NCI-H128 (cell line): ENCODE measurements around the gene CYP26C1.
"Not testable (repeated sequence)": the region's sequence is repeated elsewhere in the genome, so short reads cannot be mapped to it uniquely, and the experiment has no call there.

Source experiments
- DNase-seq: peaks from one replicate; lab custom pipeline; 2025; ENCODE audit not compliant: unreplicated experiment; lab: John Stamatoyannopoulos, UW

The CYP26C1 gene

DNA sequence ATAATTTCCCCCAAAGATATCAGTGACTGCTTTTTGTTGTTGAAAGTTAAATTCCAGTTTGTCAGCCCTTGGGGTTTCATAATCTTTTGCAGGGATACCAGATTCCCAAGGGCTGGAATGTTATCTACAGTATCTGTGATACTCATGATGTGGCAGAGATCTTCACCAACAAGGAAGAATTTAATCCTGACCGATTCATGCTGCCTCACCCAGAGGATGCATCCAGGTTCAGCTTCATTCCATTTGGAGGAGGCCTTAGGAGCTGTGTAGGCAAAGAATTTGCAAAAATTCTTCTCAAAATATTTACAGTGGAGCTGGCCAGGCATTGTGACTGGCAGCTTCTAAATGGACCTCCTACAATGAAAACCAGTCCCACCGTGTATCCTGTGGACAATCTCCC, 16.3 kb downstream of the CYP26C1 start:
- no peak for DNase-seq

DNA sequence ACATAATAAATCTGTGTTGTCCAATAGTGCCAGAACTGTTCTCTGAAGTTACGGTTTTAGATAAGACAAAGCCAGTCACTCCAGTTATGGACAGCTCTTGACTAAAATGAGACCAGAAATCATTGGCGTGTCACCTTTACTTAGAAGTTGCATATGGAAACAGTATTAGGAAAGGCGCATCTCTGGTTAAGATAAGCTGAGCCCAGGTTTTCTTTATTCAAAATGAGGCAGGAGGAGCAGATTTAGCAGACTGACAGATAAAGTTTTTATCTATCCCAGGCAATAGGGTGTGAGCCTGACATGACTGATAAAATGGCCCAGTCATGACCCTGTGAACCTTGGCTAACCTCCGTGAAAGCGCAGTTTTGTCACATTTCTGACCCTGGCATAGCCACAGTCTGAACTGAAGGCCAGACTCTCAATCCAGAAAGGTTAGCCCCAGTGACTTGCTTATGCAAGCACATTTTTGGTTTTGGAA, 17.3 kb downstream of the CYP26C1 start:
- DNase-seq: no peak

DNA sequence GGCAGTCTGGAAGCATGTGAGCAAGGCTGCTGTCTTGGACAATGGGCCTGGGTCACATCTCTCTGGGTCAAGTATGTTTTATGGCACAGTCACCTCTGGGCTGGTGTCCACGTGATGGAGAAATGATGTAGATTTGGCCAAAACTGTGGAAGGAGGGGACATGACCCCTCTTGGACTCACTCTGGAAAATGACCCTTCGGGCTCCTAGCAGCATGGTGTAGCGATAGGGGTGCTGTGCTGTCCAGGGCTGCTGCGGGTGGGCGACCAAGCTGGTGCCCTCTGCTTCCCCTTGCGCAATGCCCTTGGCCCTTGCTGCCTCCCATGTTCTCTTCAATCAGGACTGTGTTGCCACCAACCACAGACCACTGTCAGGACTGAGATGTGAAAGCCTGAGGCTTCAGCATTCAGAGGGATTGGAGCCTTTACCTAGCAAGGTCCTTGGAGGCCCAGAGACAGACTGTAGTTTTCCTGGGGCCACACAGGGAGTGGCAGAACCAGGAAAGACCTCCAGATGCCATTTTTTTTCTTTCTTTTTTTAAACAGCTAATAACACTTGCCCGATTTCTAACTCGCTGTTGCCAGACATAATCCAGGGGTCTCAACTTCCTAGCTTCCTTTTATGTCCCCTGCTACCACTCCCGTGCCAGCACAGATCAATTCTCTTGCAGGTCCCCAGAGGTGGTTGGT, 19.2 kb downstream of the CYP26C1 start:
- DNase-seq: no peak

DNA sequence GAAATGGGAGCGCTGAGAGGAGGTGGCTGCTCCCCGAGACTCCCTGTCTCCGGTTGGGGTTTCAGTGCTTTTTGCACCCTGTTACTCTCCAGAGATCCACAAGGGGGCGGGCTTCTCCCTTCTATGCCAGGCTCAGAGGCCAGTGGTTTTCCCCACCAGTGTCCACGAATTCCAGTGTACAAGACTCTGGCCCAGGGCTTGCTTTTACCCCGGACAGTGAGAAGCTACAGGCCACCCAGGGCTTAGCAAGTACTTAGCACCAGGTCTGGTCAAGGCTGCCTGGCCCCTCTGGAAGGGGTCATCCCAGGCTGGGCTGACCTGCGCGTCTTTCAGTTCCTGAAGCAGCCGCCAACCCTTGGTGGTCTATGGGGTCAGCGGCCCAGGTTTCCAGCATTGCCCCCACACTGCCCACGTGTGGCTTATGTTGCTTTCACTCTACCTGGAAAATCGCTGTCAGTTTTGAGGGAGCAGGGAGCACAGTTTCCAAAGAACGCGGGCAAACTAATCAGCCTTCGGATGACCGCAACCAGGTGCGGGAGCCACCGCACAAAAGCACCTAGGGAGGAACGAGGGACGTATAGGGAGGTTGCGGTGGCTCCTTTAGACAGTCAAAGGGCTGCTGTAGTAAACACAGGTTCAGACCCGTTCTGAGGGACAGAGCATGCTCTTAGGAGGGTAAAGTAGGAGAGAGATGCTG, 19.9 kb downstream of the CYP26C1 start:
- DNase-seq: no peak

DNA sequence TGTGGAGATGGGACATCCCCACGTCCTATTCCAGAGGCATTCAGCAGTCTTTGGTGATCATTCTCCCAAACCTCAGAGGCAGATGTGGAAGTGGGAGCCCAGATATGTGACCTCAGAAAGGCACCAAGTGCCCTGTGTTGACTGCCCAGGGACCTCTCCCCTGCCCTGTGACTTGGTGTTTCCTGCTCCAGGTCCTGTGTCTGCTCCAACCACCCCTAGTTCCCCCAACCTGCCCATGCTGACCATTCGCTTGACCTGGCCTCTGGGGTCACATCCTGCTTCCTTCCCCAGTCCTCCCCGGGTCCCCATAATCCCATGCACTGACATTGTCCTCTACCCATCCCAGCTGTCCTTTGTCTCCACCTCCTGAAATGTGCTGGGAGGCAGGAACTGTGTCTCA, 20.7 kb downstream of the CYP26C1 start:
- DNase-seq: no peak

DNA sequence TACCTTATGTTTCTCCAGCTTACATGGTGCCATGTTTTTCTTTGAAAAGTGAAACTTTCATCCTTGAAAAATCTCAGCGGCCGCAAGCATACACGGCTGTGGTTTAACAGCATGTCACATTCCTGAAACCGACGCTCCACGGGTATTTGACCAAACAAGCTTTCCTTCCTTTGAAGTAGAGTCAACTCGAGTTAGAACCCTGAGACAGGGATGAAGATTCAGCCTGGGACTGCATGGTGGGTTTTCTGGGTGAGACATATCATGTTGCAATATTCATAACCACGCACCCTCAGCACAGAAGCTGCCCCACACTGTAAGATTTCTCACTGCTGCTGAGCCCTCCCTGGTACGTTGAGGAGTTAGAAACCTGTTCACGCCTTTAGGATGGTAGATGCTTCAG, 21.2 kb downstream of the CYP26C1 start:
- no peak for DNase-seq

DNA sequence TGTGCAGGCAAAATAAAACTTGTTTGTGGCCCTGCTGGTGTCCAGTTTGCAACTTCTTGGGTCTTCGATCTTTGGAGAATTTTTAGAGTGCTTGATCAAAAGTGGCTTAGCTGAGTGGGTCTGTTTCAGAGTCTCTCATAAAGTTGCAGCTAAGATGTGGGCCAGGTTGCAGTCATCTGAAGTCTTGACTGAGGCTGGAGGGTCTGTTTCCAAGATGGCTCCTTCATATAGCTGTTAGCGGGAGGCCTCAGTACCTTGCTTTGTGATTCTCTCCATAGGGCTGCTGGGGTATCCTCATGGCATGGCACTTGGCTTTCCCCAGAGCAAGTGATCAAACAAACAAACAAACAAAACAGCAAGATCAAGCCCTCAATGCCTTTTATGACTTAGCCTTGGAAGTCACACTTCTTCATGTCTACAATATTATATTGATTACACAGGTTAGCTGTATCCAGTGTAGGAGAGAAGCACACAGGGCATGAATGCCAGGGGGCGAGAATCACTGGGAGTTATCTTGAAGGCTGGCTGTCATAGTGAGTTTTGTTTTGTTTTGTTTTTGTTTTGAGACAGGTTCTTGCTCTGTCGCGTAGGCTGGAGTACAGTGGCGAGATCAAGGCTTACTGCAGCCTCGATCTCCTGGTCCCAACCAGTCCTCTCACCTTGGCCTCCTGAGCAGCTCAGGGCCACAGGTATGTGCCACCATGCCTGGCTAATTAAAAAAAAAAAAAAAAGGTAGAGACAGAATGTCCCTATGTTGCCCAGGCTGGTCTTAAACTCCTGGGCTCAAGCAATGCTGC, 23.3 kb downstream of the CYP26C1 start:
- no peak for DNase-seq

DNA sequence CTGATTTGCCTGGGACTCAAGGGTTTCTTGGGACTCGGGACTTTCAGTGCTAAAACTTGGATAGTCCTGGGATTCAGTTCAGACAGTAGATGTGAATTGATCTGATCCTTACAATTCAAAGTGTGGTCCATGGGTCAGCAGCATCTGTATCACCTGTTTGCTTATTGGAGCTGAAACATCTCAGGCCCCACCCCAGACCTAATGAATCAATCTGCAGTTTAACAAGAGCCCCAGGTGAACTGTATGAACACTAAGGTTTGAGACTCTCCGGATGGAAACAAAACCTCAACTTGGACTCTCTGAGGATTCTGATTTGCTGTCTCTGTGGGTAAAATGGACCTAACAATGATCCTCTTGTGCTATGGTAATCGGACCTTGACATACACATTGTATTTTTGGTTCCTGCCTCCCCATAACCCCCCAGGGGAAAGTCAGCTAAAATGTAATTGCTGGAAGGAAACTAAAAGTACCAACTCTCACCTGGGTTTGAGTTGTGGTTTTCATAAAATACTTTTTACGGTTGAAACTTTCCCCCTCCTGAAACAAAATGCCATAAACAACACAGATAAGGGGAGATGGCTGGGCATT, 24.8 kb downstream of the CYP26C1 start:
- no peak for DNase-seq

DNA sequence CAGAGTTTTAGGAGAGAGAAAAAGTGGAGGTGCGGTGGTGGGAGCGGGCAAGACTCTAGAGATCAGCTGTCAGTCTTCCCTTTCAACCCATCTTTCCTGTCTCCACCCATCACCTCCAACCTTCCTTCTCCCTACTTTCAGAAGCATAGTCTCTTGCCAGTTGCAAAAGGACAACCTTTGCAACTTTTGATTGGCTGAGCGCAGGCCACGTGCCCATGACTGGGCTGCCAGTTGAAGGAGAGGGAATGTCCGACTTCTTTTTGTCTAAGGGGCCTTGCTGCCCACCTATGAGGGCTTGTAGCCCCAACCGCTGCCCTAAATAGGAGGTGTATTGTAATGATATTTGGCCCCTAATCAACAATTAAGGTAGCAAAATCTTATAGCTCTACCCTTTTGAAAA, 25.7 kb downstream of the CYP26C1 start:
- no peak for DNase-seq

DNA sequence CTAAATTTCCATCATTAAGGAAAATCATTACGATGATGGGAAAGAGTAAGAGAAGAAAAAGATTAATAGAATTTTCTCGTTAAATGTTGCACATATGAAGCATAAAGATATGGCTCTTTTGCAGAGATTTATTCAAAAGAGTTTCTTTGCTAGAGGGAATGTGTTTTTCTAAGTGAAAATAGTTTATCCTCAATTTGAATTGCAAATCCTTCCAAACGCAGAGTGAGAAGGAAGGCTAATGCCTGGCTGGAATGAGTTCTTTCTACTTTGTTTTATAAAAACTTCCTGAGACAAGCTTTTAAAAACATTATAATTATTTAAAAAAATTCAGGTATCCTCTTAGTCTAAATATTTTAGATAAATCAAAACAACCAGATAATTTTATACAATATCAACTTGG, 27.2 kb downstream of the CYP26C1 start:
- DNase-seq: no peak

DNA sequence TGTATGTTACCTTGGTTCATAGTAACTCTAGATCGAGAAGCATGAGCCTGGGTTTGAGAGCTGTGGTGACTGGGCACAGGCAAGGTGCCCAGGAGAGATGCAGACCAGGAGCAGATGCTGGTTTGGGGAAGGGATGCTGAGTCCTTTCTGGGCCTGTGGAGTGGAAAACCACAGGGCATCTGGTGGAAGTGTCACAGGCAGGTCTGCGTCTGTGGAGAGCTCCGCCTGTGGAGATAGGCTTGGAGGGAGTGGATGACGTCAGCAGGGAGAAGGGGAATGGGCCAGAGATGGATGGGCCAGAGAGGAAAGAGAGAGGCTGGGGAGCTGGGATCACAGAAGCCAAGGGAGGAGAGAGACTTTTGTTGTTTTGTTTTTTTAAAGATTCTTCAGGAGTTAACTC, 27.9 kb downstream of the CYP26C1 start:
- no peak for DNase-seq

DNA sequence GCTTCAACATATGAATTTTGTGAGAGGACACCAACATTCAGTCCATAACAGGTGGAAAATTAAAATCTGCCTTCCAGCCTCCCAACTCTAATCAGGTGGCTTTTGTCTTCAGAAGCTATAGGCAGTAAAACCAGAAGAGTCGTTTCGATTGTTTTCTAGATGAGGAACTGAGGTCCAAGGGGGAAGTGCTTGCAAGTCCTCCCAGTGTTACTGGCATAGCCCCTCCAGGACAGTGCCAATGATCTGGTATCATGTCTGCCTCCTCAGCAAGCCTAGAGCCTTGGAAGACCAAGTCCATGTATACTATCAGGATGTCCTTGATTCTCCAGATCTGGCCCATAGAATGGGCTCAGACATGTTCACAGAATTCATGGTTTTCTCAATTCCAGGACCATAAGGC, 30.0 kb downstream of the CYP26C1 start:
- no peak for DNase-seq

DNA sequence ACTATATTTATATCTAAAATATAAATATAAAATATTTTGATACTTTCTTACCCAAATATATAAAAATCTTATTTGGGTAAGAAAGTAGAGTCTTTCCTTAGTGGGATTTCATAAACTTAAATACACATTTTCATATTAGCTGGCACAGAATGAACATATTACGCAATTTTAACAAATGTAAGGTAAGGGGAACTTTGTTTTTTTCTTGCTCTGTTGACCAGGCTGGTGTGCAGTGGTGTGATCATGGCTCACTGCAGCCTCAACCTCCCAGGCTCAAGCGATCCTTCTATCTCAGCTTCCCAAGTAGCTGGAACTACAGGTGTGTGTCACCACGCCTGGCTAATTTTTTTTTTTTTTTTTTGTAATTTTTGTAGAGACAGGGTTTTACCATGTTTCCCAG, 31.4 kb downstream of the CYP26C1 start:
- no peak for DNase-seq

DNA sequence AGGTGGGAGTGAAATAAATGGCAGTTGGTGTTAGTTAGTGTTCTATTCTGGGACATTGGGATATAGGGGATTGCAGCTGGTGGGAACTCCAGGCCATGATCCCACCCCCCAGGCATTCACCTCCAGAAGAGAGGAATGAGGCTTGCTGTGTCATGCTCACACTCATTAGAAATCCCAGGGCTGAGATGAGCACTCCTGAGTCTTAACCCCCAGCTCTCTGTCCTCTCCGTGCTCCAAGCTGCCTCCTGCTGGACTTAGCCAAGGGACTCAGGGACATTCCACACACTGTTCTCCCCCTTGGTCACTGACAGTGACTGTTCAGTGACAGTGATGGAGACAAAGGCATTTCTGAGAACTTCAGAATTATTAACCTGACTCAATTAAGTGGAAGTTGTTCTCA, 34.6 kb downstream of the CYP26C1 start:
- no peak for DNase-seq

DNA sequence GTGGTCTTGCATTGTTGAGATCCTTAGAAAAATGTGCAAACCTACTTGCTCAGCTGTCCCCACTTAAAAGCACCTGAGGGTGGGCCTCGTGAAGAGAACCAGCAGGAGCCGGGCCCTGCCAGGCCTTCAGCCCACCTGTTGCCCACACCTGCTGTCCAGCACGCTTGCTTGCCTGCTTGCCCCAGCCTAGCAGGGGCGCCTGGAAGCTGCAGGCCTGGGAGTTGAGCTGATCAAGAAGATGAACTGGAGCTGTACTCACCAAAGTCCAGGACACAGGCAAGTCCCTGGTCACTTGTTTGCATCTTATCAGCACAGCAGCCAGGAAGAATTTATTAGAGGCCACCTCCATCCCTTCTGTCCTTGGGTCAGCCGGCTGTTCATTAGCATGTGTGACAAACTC, 36.3 kb downstream of the CYP26C1 start:
- DNase-seq: no peak

DNA sequence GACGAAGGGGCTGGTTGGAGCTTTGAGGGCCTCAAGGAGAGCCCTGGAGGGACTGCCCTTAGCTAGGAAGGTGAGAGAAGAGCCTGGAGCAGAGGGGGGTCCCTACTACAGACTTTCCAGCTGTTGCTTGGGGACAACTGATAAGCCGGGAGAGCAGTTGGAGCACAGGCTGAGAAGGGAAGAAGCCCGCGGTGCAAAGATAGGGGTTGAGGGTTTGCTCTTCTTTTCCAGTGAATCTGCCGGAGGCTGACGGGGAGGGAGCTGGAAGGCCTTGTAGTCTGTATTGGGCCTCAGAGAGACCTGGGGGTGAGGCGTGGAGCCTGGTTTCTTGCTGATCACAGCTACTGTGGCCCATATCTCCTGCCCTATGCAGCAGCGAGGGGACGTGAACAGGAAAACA, 36.8 kb downstream of the CYP26C1 start:
- DNase-seq: no peak

DNA sequence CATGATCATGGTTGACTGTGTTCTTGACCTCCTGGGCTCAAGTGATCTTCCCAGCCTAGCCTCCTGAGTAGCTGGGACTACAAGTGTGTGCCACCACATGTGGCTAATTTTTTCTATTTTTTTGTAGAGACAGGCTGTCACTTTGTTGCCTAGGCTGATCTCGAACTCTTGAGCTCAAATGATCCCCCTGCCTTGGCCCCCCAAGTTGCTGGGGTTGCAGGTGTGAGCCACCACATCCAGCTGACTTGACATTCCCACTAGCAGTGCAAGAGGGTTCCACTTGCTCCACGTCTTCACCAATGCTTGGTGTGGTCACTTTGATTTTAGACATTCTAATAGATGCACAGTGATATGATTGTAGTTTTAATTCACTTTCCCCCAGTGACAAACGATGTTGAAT, 38.2 kb downstream of the CYP26C1 start:
- no peak for DNase-seq

DNA sequence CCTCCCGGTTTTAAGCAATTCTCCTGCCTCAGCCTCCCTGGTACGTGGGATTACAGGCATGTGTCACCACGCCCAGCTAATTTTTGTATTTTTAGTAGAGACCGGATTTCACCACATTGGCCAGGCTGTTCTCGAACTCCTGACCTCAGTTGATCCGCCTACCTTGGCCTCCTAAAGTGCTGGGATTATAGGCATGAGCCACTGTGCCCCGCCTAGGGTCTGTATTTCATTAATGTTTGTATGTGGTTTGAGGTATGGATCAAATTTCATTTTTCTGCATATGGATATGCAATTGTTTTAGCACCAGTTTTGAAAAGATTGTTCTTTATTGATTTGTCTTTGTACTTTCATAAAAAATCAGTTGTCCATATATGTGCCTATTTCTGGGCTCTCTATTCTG, 39.1 kb downstream of the CYP26C1 start:
- no peak for DNase-seq

DNA sequence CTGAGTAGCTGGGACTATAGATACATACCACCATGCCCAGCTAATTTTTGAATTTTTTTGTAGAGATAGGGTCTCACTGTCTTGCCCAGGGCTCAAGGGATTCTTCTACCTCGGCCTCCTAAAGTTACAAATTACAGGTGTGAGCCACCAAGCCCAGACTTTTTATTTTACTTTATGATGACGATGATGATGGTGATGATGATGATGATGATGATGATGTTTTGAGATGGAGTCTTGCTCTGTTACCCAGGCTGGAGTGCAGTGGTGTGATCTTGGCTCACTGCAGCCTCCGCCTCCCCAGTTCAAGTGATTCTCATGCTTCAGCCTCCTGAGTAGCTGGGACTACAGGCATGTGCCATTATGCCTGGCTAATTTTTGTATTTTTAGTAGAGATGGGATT, 40.5 kb downstream of the CYP26C1 start:
- not testable (repeated sequence) for DNase-seq

DNA sequence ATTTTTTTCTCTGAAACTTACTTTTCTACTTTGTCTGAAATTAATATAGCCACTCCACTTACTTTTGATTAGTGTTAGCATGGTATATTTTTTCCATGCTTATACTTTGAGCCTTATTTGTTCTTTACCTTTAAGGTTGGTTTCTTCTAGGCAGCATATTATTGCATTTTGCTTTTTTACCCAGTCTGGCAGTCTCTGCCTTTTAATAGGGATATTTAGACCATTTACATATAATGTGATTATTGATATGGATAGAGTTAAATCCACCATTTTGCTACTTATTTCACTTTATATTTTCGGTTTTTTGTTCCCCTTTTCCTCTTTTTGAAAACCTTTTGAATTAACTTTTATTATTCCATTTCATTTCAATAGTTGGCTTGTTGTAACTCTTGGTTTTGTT, 43.4 kb downstream of the CYP26C1 start:
- DNase-seq: no peak

DNA sequence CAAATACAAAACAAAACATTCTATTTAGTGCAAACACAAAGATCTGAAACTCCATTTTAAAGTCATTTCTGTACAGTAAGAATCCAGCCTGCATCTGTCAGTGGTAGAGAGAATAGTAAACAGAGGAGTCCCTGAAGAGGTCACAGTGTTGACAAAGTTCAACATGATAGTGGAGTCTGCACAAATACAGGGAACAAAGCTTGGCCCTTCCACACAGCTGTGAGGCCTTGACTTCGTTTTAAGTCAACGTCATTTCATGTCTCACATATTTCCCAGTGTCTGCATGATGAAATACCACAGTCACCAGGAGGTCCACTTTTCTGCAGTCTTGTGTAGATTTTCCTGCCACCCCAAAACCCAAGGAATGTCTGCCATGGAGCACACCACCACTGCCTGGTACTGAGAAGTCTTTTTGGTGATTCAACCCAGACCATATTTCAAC, 46.1 kb downstream of the CYP26C1 start:
- DNase-seq: no peak
